ENCODE data around the gene HNF4A.
A peak's percentile ranks its signal among the peaks of the same experiment; 100 is the strongest.
"Not testable (repeated sequence)": the region's sequence is repeated elsewhere in the genome, so short reads cannot be mapped to it uniquely, and the experiment has no call there.

Gene HNF4A

DNA sequence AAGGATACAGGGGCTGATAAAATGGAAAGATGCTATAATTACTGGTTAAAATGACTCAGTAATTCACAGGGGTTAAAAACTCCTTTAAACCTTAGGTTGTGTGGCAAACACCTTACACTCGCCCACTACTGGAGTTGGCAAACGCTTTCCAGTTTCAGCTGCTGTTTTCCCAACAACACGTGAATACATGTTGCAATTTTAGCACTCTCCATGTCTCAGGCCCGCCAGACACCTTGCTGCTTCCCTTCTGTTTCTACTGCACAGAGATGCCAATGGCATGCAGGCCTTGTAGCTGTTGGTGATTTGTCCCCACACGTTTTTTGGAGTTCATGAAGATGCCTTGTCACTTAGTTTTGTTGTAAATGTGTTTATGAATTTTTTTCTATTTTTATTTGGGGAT lies 114.8 kb downstream of the HNF4A start:
- DNase-seq (ENCODE audit: low read depth) = no peak

DNA sequence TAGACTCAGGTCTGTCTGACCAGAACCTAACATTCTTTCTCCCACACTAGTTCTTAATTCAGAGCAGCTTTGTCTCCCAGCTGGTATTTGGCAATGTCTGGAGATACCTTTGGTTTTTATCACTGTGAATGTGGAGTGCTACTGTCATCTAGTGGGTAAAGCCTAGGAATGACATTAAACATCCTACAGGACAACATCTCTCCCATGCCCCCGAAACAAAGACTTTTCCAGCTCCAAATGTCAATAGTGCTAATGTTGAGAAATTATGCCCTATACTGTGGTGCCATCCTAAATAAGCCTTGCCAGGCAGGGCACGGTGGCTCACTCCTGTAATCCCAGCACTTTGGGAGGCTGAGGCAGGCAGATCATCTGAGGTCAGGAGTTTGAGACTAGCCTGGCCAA lies 116.0 kb downstream of the HNF4A start:
- peak; percentile 29 for DNase-seq (ENCODE audit: low read depth)

DNA sequence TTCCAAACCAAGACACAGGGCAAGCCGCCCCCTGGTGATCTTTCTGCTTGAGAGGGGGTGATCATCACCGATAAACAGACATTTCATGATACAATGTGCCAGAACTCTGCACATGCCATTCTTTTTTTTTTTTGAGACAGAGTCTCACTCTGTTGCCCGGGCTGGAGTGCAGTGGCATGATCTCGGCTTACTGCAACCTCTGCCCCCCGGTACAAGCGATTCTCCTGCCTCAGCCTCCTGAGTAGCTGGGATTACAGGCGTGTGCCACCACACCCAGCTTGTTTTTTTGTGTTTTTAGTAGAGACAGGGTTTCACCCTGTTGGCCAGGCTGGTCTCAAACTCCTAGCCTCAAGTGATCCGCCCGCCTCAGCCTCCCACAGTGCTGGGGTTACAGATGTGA lies 116.8 kb downstream of the HNF4A start:
- DNase-seq (ENCODE audit: low read depth) = not testable (repeated sequence)

DNA sequence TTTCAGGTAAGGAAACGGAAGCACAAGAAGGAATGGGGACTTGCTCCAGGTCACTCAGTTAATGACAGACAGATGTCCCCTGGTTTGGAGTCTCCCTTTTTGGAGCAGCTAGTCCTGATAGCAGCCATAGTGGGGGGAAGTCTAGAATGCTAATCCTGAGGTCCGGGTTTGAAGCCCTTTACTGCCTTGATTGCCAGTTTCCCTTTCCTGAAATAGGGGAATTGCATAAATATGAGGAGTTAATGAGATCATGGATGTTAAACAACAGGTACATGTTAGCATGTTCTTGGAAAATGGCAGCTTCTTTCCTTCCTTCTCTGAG lies 119.8 kb downstream of the HNF4A start:
- no peak for DNase-seq (ENCODE audit: low read depth)

DNA sequence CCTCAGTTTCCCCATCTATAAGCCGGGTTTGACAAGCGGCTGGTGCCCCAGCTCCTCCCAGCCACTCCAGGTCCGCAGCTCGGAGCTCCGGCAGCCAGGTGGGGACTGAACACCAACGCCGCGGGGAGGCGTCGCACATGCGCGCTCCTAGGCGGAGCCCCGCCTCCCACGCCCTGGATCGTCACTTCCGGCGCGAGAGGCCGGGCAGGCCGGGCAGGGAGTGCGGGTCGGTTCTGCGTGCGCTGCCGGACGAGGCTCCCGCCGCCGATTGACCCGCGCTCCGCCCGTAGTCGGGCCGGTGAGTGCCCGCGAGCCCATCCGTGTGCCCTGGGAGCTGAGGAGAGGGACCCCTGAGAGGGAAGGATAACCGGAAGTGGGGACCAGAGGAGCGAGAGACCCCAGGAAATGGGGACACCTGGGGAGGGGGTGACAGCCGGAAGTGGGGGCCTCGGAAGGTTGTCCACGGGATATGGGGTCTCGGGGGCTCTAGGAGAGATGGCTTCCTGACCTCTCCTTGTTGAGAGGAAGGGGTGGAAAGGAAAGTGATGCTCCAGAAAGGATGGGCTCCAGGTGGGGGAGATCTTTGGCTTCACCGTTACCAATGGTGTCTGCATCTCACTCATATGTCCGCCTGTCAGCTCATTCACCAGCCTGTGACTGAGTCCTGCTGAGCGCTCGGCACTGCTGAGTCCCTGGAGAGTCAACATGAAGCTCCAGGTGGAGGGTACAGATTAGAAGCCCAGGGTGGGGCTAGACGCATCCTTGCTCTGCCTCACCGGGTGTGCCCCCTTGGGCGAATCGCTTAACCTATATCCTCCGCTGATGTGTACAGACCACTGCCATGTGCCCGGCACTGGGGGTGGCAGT lies 120.4 kb downstream of the HNF4A start, which contains the start of gene TTPAL:
Gene TTPAL (plus strand): TSS at position 181 of the 867 bp plus-strand sequence. CDS start 4,126 bp downstream, outside the sequence.
- peak; percentile 80 for DNase-seq (ENCODE audit: low read depth)

DNA sequence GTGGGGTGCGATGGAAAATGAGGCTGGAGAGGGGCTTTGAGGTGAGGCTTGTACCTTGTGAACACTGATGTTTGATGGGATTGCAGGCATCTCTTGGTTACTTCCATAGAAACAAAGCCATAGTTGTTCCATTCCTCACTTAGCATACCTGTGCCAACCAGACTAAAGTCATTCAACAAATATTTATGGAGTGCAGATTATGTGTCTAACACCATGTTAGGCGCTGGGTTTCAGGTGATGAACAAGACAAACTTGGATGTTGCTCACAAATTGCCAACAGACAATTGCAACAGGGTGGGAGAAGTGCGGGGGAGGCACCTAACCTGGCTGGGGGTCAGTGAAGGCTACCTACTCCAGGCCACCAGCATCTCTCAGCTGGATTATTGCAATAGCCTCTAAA lies 121.7 kb downstream of the HNF4A start:
- DNase-seq (ENCODE audit: low read depth) = no peak

DNA sequence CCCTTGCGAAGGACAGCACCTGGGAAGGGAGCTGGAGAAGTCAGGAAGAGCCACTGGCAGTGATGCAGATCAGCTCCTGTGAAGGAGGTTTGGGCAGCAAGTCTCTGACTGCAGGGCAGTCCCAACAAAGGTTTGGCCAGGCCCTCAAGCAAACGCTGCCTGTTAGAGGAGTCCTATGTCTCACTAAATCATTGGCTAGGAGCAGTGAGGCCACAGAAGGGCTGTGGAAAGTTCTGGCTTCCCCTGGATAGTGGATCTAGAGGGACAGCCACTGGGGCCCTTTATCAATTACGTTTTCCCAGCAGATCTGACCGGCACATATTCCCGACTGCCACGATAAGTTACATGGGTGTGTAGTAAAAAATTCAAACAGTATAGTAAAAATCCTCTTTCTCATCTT lies 122.7 kb downstream of the HNF4A start:
- DNase-seq (ENCODE audit: low read depth) = no peak

DNA sequence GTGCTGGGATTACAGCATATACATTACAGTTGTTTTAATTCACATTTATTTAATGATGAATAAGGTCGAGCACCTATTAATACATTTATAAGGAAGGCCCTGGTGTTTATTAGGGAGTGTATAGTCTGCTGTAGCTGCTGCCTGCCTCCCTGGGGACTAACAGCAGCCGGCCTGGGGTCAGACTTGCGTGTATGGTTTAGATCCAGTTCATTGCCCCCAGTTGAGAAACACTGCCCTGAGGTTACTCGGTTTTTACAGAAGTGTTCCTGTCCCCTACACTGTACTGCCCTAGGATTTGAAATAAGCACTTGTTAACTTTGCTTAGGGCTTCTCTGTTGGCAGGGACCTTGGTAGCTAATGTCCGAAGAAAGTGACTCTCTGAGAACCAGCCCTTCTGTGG lies 124.1 kb downstream of the HNF4A start:
- DNase-seq (ENCODE audit: low read depth) = no peak

DNA sequence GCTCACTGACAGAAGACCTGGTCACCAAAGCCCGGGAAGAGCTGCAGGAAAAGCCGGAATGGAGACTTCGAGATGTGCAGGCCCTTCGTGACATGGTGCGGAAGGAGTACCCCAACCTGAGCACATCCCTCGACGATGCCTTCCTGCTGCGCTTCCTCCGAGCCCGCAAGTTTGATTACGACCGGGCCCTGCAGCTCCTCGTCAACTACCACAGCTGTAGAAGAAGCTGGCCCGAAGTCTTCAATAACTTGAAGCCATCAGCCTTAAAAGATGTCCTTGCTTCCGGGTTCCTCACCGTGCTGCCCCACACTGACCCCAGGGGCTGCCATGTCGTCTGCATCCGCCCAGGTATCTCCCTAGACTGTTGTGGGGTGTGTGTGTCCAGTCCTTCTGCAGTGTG lies 124.6 kb downstream of the HNF4A start:
- no peak for DNase-seq (ENCODE audit: low read depth)

DNA sequence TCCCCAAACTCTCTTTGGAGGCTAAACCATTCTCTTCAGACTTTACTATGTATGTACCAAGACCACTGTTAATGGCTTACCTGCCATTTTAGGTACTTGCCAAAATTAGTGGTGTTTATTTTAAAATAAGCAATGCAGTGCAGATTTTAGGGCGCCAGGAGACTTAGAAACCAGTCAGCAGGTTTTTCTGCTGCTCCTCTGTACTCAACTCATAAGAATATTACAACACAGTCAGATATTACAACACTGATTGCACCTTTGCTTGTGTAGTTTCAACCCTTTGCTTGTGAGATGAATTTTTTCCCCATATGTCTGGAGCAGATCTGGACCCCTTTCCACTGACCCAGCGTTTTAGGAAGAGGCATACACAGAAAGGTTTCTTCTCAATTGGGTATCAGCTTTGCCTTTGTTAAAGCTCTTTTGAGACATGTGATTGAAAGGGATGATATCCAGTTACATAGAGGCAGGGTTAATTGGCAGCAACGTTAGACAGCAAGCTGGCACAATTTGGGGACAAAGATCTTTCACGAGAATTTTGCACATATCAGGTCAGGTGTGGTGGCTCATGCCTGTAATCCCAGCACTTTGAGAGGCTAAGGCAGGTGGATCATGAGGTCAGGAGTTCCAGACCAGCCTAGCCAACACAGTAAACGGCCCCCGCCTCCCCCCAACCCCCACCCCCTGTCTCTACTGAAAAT lies 126.4 kb downstream of the HNF4A start:
- DNase-seq (ENCODE audit: low read depth) = no peak

DNA sequence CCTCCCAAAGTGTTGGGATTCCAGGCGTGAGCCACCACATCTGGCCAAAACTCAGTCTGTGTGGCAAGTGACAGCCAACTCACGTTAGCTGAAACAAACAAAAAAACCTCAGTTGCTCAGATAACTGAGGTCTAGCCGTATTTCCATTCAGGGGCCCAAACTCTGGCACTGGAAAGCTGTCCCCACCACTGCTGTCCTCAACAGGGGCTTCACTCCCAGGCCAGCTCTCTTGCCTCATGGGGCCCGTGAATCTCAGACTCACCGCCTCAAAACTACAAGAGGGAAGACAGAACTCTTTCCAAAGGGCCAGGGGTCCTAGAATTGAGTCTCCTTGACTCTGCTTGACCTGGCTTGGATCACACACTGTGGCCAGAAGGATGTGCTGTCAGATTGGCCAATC lies 127.6 kb downstream of the HNF4A start:
- no peak for DNase-seq (ENCODE audit: low read depth)

Data from iris pigment epithelial cell (primary cell).